GM12878 (cell line): Measurements from ENCODE around the gene C1orf21. TPM values are rescaled to one million over a fixed set of nuclear protein-coding genes. Genes with fewer than 3 reads are reported as not detected.

Source experiments
- ATAC-seq: fragments of 200-7000 bp; cut with Tn5 transposase; 3 replicates; pipeline ENCODE4 v1.9.1; 2020; ENCODE audit warnings: mild to moderate bottlenecking, moderate library complexity
- BruUV-seq: library from RNA; stranded (reverse); fragments of 400-500 nt; replicated peaks from 2 replicates; lab custom pipeline; 2021; lab: Mats Ljungman, UMichigan
- CTCF ChIA-PET: fragments of 300-600 bp; sonication (Branson Sonifier 250); formaldehyde crosslinking; extraction: SDS; loops from one replicate; lab custom pipeline; 2021; ENCODE audit warnings: inconsistent platforms; lab: Yijun Ruan, JAX
- POLR2A ChIA-PET: fragments of 350-600 bp; formaldehyde crosslinking; extraction: SDS; loops from one replicate; lab custom pipeline; 2021; ENCODE audit warnings: inconsistent platforms; lab: Charles Lee
- RAD21 ChIA-PET: fragments of 300-600 bp; sonication (Branson Sonifier 250); formaldehyde crosslinking; loops from one replicate; lab custom pipeline; 2023; ENCODE audit warnings: antibody characterized with exemption; ENCODE audit not compliant: unreplicated experiment; lab: Charles Lee
- SMC1A ChIA-PET: fragments of 300-600 bp; sonication (Branson Sonifier 250); formaldehyde crosslinking; loops from one replicate; lab custom pipeline; 2023; ENCODE audit not compliant: unreplicated experiment, uncharacterized antibody; lab: Charles Lee
- DNase-seq: peaks from one replicate; pipeline ENCODE4 v3.0.0-alpha.2; 2011; ENCODE audit warnings: low read depth, low spot score
- FAIRE-seq: peaks from 3 replicates; lab custom pipeline; 2011; peaks lifted over from hg19 to GRCh38; lab: Jason Lieb, UNC
- H2AFZ ChIP-seq: 2 replicates; pipeline ENCODE4 v1.6.0; 2011; ENCODE audit warnings: low read depth, low read length, control low read depth; ENCODE audit not compliant: control insufficient read depth
- H3K27ac ChIP-seq: 2 replicates; pipeline ENCODE4 v1.5.1; 2011; ENCODE audit warnings: control low read depth; ENCODE audit not compliant: control insufficient read depth, insufficient read depth
- H3K27me3 ChIP-seq, 2 experiments: replicated peaks in 1 of 2; 2 replicates each; pipeline versions ENCODE4 v1.6.0 to v1.6.1; 2011; ENCODE audit warnings: low read length in 1 of 2; ENCODE audit not compliant: control insufficient read depth in 2 of 2, insufficient read depth in 2 of 2
- H3K36me3 ChIP-seq, 2 experiments: 2 replicates each; pipeline ENCODE4 v1.5.1; 2011; ENCODE audit warnings: low read length in 1 of 2; ENCODE audit not compliant: control insufficient read depth in 2 of 2, insufficient read depth in 2 of 2
- H3K4me1 ChIP-seq: 2 replicates; pipeline ENCODE4 v1.6.1; 2011; ENCODE audit warnings: mild to moderate bottlenecking, low read length, moderate library complexity, mixed read lengths; ENCODE audit not compliant: control insufficient read depth, insufficient read depth
- H3K4me2 ChIP-seq: 2 replicates; pipeline ENCODE4 v1.6.0; 2011; ENCODE audit warnings: control low read depth; ENCODE audit not compliant: control insufficient read depth, insufficient read depth
- H3K4me3 ChIP-seq: fragments of 200-600 bp; sonication (generic); 2 replicates; pipeline ENCODE4 v1.5.1; 2016
- H3K79me2 ChIP-seq: 2 replicates; pipeline ENCODE4 v1.6.0; 2011; ENCODE audit warnings: low read length; ENCODE audit not compliant: control insufficient read depth, insufficient read depth
- H3K9ac ChIP-seq: 2 replicates; pipeline ENCODE4 v1.8.0; 2011; ENCODE audit warnings: low read length, control low read depth, mixed read lengths; ENCODE audit not compliant: control insufficient read depth, insufficient read depth
- H3K9me3 ChIP-seq: replicated peaks from 3 replicates; pipeline ENCODE4 v1.5.1; 2011; ENCODE audit warnings: mild to moderate bottlenecking, low read length; ENCODE audit not compliant: control insufficient read depth, insufficient read depth
- H4K20me1 ChIP-seq: 2 replicates; pipeline ENCODE4 v1.6.0; 2011; ENCODE audit not compliant: control insufficient read depth, insufficient read depth
- CHD1 ChIP-seq: IDR thresholded peaks from 2 replicates; pipeline ENCODE4 v1.6.1; 2012; ENCODE audit warnings: low read depth, low read length, improper control_type of control experiment
- KDM1A ChIP-seq: fragments of 200-600 bp; sonication (generic); IDR thresholded peaks from 2 replicates; pipeline ENCODE4 v1.6.1; 2016; ENCODE audit warnings: borderline replicate concordance
- NFIC ChIP-seq: IDR thresholded peaks from 2 replicates; pipeline ENCODE4 v1.6.1; 2012; ENCODE audit warnings: low read depth, mild to moderate bottlenecking, inconsistent platforms, low read length, moderate library complexity
- NRF1 ChIP-seq: conservative IDR thresholded peaks from 2 replicates; pipeline ENCODE4 v1.6.1; 2011; ENCODE audit warnings: mild to moderate bottlenecking, low read depth, low read length, improper control_type of control experiment
- SP1 ChIP-seq: IDR thresholded peaks from one replicate; pipeline ENCODE4 v1.6.1; 2011; ENCODE audit warnings: low read depth, low read length
- WGBS: methylation state at CpG from one replicate; pipeline ENCODE4 v1.1.6; 2016; ENCODE audit warnings: low lambda C conversion rate; ENCODE audit not compliant: insufficient replicate concordance, insufficient coverage; ENCODE audit errors: missing lambda C conversion rate; 5-methylcytosine and 5-hydroxymethylcytosine counted together
- in situ Hi-C: fragments of 300-500 bp; cut with MboI; formaldehyde crosslinking; loops from 9 replicates; pipeline ENCODE4 v1.14.3; 2018; ENCODE audit warnings: mixed read lengths
- intact Hi-C: fragments of 100-400 bp; cut with micrococcal nuclease; formaldehyde crosslinking; loops from one replicate; pipeline ENCODE4 v1.14.2; 2022; ENCODE audit not compliant: unreplicated experiment
- polyA plus RNA-seq, 11 experiments: library from polyadenylated mRNA; depleted of rRNA in 4 of 11; unstranded in 6 of 11; stranded (reverse) in 5 of 11; fragments of >200 nt; fragmentation: Nextera tagmentation in 4 of 11; fragmentation: Illumina TruSeq in 1 of 11; extraction: Ambion mirVana in 4 of 11; extraction: Trizol in 1 of 11; gene quantifications; 1 replicate in 1 of 11; 2 replicates in 10 of 11; pipeline versions ENCODE4 v1.2.1 to v1.2.3, GENCODE V29; 2011 to 2016; ENCODE audit warnings: inconsistent platforms in 2 of 11, missing spikeins in 2 of 11, low read depth in 1 of 11
- total RNA-seq, 4 experiments: library from RNA; depleted of rRNA in 3 of 4; stranded (reverse); fragments of >200 nt in 3 of 4; fragmentation: Illumina TruSeq in 1 of 4; extraction: Trizol in 1 of 4; gene quantifications; 2 replicates each; pipeline versions ENCODE4 v1.2.1 to v1.2.3, GENCODE V29; 2013 to 2021
- TF ChIP-seq, protein P1 (sequence below): fragments of 450-650 bp; conservative IDR thresholded peaks from 2 replicates; pipeline ENCODE4 v1.6.1; 2017; ENCODE audit warnings: mild to moderate bottlenecking, moderate library complexity

Gene C1orf21
- total and polyA plus RNA-seq, 10 of the 15 experiments (the other 5 are each of a cell fraction or from before 2014, with no cell fraction given), result 0.03 to 1.6 (median 0.17) TPM; not detected in 3

DNA sequence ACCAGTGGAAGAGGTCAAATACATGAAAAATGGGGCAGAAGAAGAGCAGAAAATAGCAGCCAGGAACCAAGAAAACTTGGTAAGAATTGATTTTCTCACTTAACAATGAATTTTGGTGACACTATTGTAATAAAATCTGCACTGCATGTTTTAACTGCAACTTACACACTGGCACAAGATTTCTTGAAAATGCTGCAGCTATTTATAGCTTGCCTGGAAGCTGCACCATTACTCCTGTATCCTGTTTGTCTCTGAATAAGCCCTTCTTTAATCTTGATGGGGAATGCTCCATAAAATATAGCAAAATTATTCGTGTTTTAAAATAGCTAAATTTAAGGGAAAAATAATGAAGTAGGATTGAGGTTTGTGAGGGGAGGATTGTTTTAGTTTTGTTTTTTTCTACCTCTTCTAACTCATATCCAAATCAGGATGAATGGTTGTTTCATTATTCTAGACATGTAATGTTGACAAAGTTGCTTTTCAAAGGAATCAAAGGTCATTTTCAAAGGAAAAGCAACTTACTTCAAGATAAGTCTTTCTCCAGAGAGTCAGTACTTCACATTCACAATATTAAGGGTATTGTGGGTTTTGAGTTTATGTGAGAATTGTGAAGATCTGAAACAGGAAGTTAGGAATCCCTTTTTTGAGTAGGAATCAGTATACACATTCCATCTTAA is 120.9 kb downstream of the C1orf21 start:
- no peaks in the 10 kb centered on the region for H4K20me1 ChIP-seq
- 0% methylated on average over 1 of the region's 1 CpG for WGBS
- no peak overlapping the region for H3K27ac ChIP-seq
- H3K79me2 ChIP-seq, result no peaks in the 10 kb centered on the region
- peaks cover 0 to 2% of the 10 kb centered on the region in 2 experiments; a peak in 2 of 4 replicates for H3K27me3 ChIP-seq
- H3K4me1 ChIP-seq, result no peaks in the 10 kb centered on the region
- no peak for ATAC-seq
- H3K9ac ChIP-seq, result no peak overlapping the region
- BruUV-seq, result no TSS peak
- H3K4me2 ChIP-seq, result no peak overlapping the region
- SMC1A ChIA-PET, result interaction anchor here (1.5 kb wide), 1 partner anchor 16 kb away, joined by 4 read pairs; no protein-coding TSS in a partner anchor
- FAIRE-seq, result no peak
- TF ChIP-seq CHD1 (no peak), NRF1 (no peak), KDM1A (no peak), NFIC (no peak), SP1 (no peak)
- TF ChIP-seq, protein P1, sequence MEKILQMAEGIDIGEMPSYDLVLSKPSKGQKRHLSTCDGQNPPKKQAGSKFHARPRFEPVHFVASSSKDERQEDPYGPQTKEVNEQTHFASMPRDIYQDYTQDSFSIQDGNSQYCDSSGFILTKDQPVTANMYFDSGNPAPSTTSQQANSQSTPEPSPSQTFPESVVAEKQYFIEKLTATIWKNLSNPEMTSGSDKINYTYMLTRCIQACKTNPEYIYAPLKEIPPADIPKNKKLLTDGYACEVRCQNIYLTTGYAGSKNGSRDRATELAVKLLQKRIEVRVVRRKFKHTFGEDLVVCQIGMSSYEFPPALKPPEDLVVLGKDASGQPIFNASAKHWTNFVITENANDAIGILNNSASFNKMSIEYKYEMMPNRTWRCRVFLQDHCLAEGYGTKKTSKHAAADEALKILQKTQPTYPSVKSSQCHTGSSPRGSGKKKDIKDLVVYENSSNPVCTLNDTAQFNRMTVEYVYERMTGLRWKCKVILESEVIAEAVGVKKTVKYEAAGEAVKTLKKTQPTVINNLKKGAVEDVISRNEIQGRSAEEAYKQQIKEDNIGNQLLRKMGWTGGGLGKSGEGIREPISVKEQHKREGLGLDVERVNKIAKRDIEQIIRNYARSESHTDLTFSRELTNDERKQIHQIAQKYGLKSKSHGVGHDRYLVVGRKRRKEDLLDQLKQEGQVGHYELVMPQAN, result no peak
- no peaks in the 10 kb centered on the region for H3K36me3 ChIP-seq
- no peaks in the 10 kb centered on the region for H3K9me3 ChIP-seq
- POLR2A ChIA-PET, result no interaction called here
- CTCF ChIA-PET, result no interaction called here
- no peak for DNase-seq
- H3K4me3 ChIP-seq, result no peak overlapping the region
- RAD21 ChIA-PET, result no interaction called here
- in situ Hi-C loops (no loop called here), intact Hi-C loops (no loop called here)
- no peak overlapping the region for H2AFZ ChIP-seq
